Activated B cell treated with CpG ODN at 0.5 μM for 24 hours (primary cell): ENCODE results near the gene GRK7. TPM values are rescaled to one million over a fixed set of nuclear protein-coding genes. Genes with fewer than 3 reads are reported as not detected.

Experiments
- ATAC-seq: fragments of 200-7000 bp; cut with Tn5 transposase; one replicate; pipeline ENCODE4 v1.10.0; 2021; ENCODE audit warnings: low read depth, mild to moderate bottlenecking, moderate library complexity
- CTCF ChIA-PET: fragments of 350-600 bp; sonication (Branson Sonifier 250); formaldehyde crosslinking; loops from one replicate; lab custom pipeline; 2021; ENCODE audit warnings: antibody characterized with exemption; lab: Charles Lee
- POLR2A ChIA-PET: fragments of 350-600 bp; sonication (Branson Sonifier 250); formaldehyde crosslinking; loops from one replicate; lab custom pipeline; 2021; ENCODE audit warnings: antibody characterized with exemption; lab: Charles Lee
- DNase-seq: peaks from one replicate; pipeline ENCODE4 v3.0.0; 2022
- H3K27ac Mint-ChIP-seq: one replicate; pipeline ENCODE4 v1.8.0; 2020; ENCODE audit warnings: mixed read lengths
- H3K27me3 Mint-ChIP-seq: one replicate; pipeline ENCODE4 v1.8.0; 2021; ENCODE audit warnings: mixed read lengths
- H3K36me3 Mint-ChIP-seq: one replicate; pipeline ENCODE4 v1.8.0; 2021; ENCODE audit warnings: low read depth, mixed read lengths
- H3K4me1 Mint-ChIP-seq: one replicate; pipeline ENCODE4 v1.8.0; 2021; ENCODE audit warnings: mixed read lengths
- H3K4me3 Mint-ChIP-seq: one replicate; pipeline ENCODE4 v1.8.0; 2020; ENCODE audit warnings: mild to moderate bottlenecking, mixed read lengths
- H3K9me3 Mint-ChIP-seq: one replicate; pipeline ENCODE4 v1.8.0; 2020; ENCODE audit warnings: mixed read lengths
- CTCF ChIP-seq: fragments of 200-600 bp; IDR thresholded peaks from one replicate; pipeline ENCODE4 v1.8.0; 2022; ENCODE audit warnings: antibody characterized with exemption, mild to moderate bottlenecking
- intact Hi-C: fragments of 100-400 bp; cut with micrococcal nuclease; formaldehyde crosslinking; loops from one replicate; pipeline ENCODE4 v1.15.1; 2024
- total RNA-seq: library from RNA; stranded (reverse); gene quantifications from 2 replicates; pipeline ENCODE4 v1.2.3, GENCODE V29; 2022

The GRK7 gene
- total RNA-seq, 1 donor from 2014 or later, result not detected

- ATAC-seq (peak; percentile 93), DNase-seq (peak; percentile 98)
- TF ChIP-seq CTCF, result no peak
- CTCF ChIA-PET, result interaction anchor here (0.9 to 2.8 kb wide), 7 partner anchors 132 to 507 kb away, joined by 3 to 25 read pairs (median 3); partner anchors contain the start of gene PXYLP1
- Mint-ChIP-seq H3K4me3 (peak within 1 kb of the TSS; percentile 96), H3K27me3 (no peaks in the 10 kb centered on the region), H3K4me1 (peaks cover 40% of the 10 kb centered on the region), H3K36me3 (peaks cover 20% of the 10 kb centered on the region), H3K9me3 (no peaks in the 10 kb centered on the region), H3K27ac (peak within 1 kb of the TSS; percentile 96)
- POLR2A ChIA-PET, result interaction anchor here (0.6 to 3.2 kb wide), 11 partner anchors 9 to 1263 kb away, joined by 3 to 42 read pairs (median 5); partner anchors contain the start of genes ATP1B3, U2SURP and XRN1
- intact Hi-C loops, result loop anchor here (1.0 to 10.0 kb wide), 19 partner anchors 13 to 1263 kb away; partner anchors contain the start of genes ATR, GK5, PXYLP1 and RASA2
Observed at GRCh38 chr3:141738022-141738890, 25.0 kb upstream of the GRK7 start, which contains the start of gene RNF7. TSS of gene RNF7 (plus strand) at chr3:141738298. CDS start at chr3:141738342, 44 bp downstream.

GRCh38 chr3:141738891-141739363 lies 24.3 kb upstream of the GRK7 start:
- no peak for TF ChIP-seq CTCF
- Mint-ChIP-seq H3K4me3 (peak overlapping the region; percentile 96), H3K27ac (peak overlapping the region; percentile 96), H3K27me3 (no peaks in the 10 kb centered on the region), H3K4me1 (peaks cover 40% of the 10 kb centered on the region), H3K36me3 (peaks cover 22% of the 10 kb centered on the region), H3K9me3 (no peaks in the 10 kb centered on the region)
- ChIA-PET POLR2A (interaction anchor here (0.6 to 3.2 kb wide), 9 partner anchors 11 to 1262 kb away, joined by 3 to 42 read pairs (median 5); partner anchors contain the start of genes ATP1B3, U2SURP and XRN1), CTCF (interaction anchor here (0.9 to 2.8 kb wide), 7 partner anchors 131 to 507 kb away, joined by 3 to 25 read pairs (median 3); partner anchors contain the start of gene PXYLP1)
- intact Hi-C loops, result loop anchor here (1.0 to 10.0 kb wide), 19 partner anchors 12 to 1262 kb away; partner anchors contain the start of genes ATR, GK5, PXYLP1 and RASA2
- ATAC-seq (no peak), DNase-seq (no peak)

- H3K27me3 Mint-ChIP-seq, result no peaks in the 10 kb centered on the region
- peaks cover 44% of the 10 kb centered on the region for H3K4me1 Mint-ChIP-seq
- intact Hi-C loops, result loop anchor here (2.0 to 10.0 kb wide), 9 partner anchors 252 to 1261 kb away; partner anchors contain the start of genes ATR, PXYLP1, RASA2 and SLC25A36
- POLR2A ChIA-PET, result interaction anchor here (0.7 to 1.0 kb wide), 4 partner anchors 54 to 332 kb away, joined by 3 to 4 read pairs (median 3); partner anchors contain the start of gene ATP1B3
- peak overlapping the region; percentile 96 for H3K4me3 Mint-ChIP-seq
- CTCF ChIA-PET, result interaction anchor here (2.7 to 2.8 kb wide), 2 partner anchors 136 to 174 kb away, joined by 10 to 25 read pairs; no protein-coding TSS in a partner anchor
- no peak for DNase-seq
- no peak overlapping the region for H3K27ac Mint-ChIP-seq
- no peak for ATAC-seq
- H3K36me3 Mint-ChIP-seq, result peaks cover 30% of the 10 kb centered on the region
- H3K9me3 Mint-ChIP-seq, result no peaks in the 10 kb centered on the region
- no peak for TF ChIP-seq CTCF
Observed at GRCh38 chr3:141739731-141740130, 23.5 kb upstream of the GRK7 start.

- H3K27ac Mint-ChIP-seq, result no peak overlapping the region
- ATAC-seq (no peak), DNase-seq (no peak)
- H3K36me3 Mint-ChIP-seq, result peaks cover 34% of the 10 kb centered on the region
- H3K27me3 Mint-ChIP-seq, result no peaks in the 10 kb centered on the region
- intact Hi-C loops, result no loop called here
- POLR2A ChIA-PET, result interaction anchor here (0.7 to 1.0 kb wide), 4 partner anchors 53 to 331 kb away, joined by 3 to 4 read pairs (median 3); partner anchors contain the start of gene ATP1B3
- TF ChIP-seq CTCF, result no peak
- peaks cover 44% of the 10 kb centered on the region for H3K4me1 Mint-ChIP-seq
- H3K9me3 Mint-ChIP-seq, result no peaks in the 10 kb centered on the region
- CTCF ChIA-PET, result interaction anchor here (2.7 to 2.8 kb wide), 2 partner anchors 135 to 173 kb away, joined by 10 to 25 read pairs; no protein-coding TSS in a partner anchor
- H3K4me3 Mint-ChIP-seq, result no peak overlapping the region
Observed at GRCh38 chr3:141740349-141740748, 22.9 kb upstream of the GRK7 start.
